ENCODE measurements around the gene GNAT2. TPM values are rescaled to one million over a fixed set of nuclear protein-coding genes. Genes with fewer than 3 reads are reported as not detected.

The GNAT2 gene
- total RNA-seq, 2 donors from 2014 or later: not detected

DNA sequence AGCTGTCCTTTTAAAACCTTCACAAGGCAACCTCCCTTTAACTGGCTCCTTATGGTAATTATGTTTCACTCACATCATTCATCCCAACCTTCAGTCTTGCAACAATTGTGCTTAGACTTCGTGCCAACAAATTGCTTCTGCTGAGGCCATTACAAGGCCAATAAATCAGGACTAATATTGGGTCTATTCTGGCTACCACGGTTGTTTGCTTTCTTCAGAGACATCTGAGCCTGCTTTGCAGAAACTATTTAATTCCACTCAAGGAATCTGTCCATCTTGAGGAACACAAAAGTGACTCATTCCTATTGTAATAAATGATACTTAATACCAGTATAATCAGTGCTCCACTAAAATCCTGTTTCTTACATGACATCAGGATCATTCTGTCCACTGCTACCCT is 33.9 kb upstream of the GNAT2 start:
- 27% methylated on average over 2 of the region's 2 CpGs for WGBS
- no peak overlapping the region for H3K4me3 ChIP-seq
- intact Hi-C loops (cut with DNase I): no loop called here
- no peak overlapping the region for H3K27ac ChIP-seq
- H3K4me1 ChIP-seq (replicated peaks): no peaks in the 10 kb centered on the region
- H3K27me3 ChIP-seq (replicated peaks; ENCODE audit: insufficient read depth): no peaks in the 10 kb centered on the region
- no peaks in the 10 kb centered on the region for H3K9me3 ChIP-seq
- H3K36me3 ChIP-seq: no peaks in the 10 kb centered on the region
- DNase-seq (ENCODE audit: low spot score): no peak
- TF ChIP-seq, protein P1, sequence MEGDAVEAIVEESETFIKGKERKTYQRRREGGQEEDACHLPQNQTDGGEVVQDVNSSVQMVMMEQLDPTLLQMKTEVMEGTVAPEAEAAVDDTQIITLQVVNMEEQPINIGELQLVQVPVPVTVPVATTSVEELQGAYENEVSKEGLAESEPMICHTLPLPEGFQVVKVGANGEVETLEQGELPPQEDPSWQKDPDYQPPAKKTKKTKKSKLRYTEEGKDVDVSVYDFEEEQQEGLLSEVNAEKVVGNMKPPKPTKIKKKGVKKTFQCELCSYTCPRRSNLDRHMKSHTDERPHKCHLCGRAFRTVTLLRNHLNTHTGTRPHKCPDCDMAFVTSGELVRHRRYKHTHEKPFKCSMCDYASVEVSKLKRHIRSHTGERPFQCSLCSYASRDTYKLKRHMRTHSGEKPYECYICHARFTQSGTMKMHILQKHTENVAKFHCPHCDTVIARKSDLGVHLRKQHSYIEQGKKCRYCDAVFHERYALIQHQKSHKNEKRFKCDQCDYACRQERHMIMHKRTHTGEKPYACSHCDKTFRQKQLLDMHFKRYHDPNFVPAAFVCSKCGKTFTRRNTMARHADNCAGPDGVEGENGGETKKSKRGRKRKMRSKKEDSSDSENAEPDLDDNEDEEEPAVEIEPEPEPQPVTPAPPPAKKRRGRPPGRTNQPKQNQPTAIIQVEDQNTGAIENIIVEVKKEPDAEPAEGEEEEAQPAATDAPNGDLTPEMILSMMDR (IDR thresholded peaks at IDR 0.05): no peak
- TF ChIP-seq POLR2AphosphoS5 (IDR thresholded peaks at IDR 0.05) (no peak), POLR2A (IDR thresholded peaks at IDR 0.05) (no peak)

DNA sequence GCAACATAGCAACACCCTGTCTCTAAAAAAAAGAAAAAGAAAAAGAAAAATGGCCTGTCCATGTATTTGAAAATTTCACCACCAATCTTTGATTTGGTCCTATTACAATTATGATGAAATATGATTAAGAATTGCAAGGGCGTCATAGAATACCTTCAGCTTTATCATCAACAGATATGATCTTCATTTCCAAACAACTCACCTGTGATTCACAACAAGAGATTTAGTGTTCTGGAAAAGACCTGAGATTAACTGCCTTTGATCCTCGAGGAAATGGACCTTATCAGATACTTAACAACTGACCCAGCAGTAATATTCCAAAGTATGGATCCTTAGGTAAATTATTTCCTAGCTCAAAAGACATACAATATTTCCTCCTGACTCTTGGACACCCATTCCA is 33.0 kb upstream of the GNAT2 start:
- Histone ChIP-seq H3K27ac (no peak overlapping the region), H3K4me1 (replicated peaks) (no peaks in the 10 kb centered on the region), H3K27me3 (replicated peaks; ENCODE audit: insufficient read depth) (no peaks in the 10 kb centered on the region), H3K36me3 (no peaks in the 10 kb centered on the region), H3K9me3 (no peaks in the 10 kb centered on the region), H3K4me3 (no peak overlapping the region)
- WGBS: 79% methylated on average over 2 of the region's 2 CpGs
- TF ChIP-seq POLR2A (IDR thresholded peaks at IDR 0.05) (no peak), POLR2AphosphoS5 (IDR thresholded peaks at IDR 0.05) (no peak)
- intact Hi-C loops (cut with DNase I): no loop called here
- DNase-seq (ENCODE audit: low spot score): no peak

DNA sequence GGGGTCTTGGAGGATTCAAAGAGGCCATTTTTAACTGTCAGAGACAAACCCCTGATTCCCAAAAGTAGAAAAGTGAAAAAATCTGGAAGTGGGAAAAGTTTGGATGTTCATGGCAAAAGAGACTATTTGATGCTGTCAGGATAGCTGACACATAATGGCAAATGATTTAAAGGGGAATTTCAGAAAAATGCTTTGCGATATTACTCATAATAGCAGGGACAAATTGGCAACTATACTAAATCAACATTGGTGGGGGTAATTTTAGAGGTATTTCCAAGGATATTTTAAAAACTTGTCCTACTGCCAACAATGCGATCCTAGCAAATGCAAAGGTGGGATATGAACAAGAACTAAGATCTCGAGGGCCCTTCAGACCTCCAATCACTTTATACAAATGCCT is 31.2 kb upstream of the GNAT2 start:
- no peak for TF ChIP-seq POLR2A (IDR thresholded peaks at IDR 0.05)
- no peak for TF ChIP-seq POLR2AphosphoS5 (IDR thresholded peaks at IDR 0.05)
- TF ChIP-seq, protein P1 (IDR thresholded peaks at IDR 0.05): no peak
- Histone ChIP-seq H3K36me3 (no peaks in the 10 kb centered on the region), H3K27me3 (replicated peaks; ENCODE audit: insufficient read depth) (no peaks in the 10 kb centered on the region), H3K4me3 (no peak overlapping the region), H3K4me1 (replicated peaks) (no peaks in the 10 kb centered on the region), H3K27ac (no peak overlapping the region), H3K9me3 (no peaks in the 10 kb centered on the region)
- intact Hi-C loops (cut with DNase I): no loop called here
- 92% methylated on average over 3 of the region's 3 CpGs for WGBS
- DNase-seq (ENCODE audit: low spot score): no peak

DNA sequence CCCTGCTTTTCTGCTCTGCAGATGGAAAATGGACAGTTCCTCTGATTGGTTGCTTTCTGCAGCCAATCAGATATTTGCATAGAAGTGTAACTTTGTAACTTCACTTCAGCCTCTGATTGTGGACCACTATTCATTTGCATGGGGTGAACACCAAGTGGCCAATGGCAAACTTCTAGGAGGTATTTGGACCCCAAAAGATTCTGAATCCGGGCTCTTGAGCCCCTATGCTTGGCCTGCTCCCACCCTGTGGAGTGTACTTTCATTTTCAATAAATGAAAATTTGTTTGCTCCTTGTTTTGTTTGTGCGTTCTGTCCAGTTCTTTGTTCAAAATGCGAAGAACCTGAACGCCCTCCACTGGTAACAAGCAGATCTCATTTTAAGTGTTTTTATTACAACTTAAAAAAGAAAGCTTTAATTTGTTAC is 30.1 kb upstream of the GNAT2 start:
- 45% methylated on average over 4 of the region's 4 CpGs for WGBS
- Histone ChIP-seq H3K9me3 (no peaks in the 10 kb centered on the region), H3K4me1 (replicated peaks) (no peaks in the 10 kb centered on the region), H3K36me3 (no peaks in the 10 kb centered on the region), H3K27me3 (replicated peaks; ENCODE audit: insufficient read depth) (no peaks in the 10 kb centered on the region), H3K27ac (no peak overlapping the region), H3K4me3 (no peak overlapping the region)
- intact Hi-C loops (cut with DNase I): no loop called here
- TF ChIP-seq, protein P1 (IDR thresholded peaks at IDR 0.05): peak in 2 of 4 experiments; percentile 31 to 56
- no peak for TF ChIP-seq POLR2A (IDR thresholded peaks at IDR 0.05)
- no peak for DNase-seq (ENCODE audit: low spot score)

DNA sequence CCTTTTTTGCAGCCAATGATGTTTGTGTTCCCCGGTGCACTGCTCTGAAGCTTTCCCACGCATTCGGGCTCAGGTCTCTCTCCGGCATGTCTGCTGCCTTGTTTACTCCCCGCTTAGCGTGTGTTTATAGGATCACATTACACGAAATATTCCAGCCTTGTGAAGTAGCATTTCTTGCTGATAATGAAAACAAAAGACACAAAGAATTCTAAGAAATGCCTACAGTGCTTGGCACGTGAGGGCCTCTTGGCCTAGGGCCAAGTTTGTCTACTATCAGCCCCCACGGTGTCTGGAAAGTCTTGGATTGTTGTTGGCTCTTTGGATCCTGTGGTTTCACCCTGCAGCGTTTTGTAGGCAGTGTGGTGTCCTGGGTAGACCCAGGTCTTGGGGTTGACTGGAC is 25.3 kb upstream of the GNAT2 start:
- no peak for TF ChIP-seq POLR2AphosphoS5 (IDR thresholded peaks at IDR 0.05)
- TF ChIP-seq, protein P1 (IDR thresholded peaks at IDR 0.05): no peak
- no peak for TF ChIP-seq POLR2A (IDR thresholded peaks at IDR 0.05)
- no CpG with 5 or more reads among the region's 10 CpGs for WGBS
- Histone ChIP-seq H3K36me3 (no peaks in the 10 kb centered on the region), H3K9me3 (no peaks in the 10 kb centered on the region), H3K27ac (no peak overlapping the region), H3K4me3 (no peak overlapping the region), H3K4me1 (replicated peaks) (no peaks in the 10 kb centered on the region), H3K27me3 (replicated peaks; ENCODE audit: insufficient read depth) (no peaks in the 10 kb centered on the region)
- intact Hi-C loops (cut with DNase I): loop anchor here (5.0 kb wide), 2 partner anchors 128 to 338 kb away; partner anchors contain the start of gene AHCYL1
- no peak for DNase-seq (ENCODE audit: low spot score)

Data from prostate gland (tissue), 2 donors.